ENCODE results near the gene CSTPP1.

- TF ChIP-seq CTCF (IDR thresholded peaks at IDR 0.05) (no peak), POLR2A (IDR thresholded peaks at IDR 0.05) (no peak)
Measured at GRCh38 chr11:47099918-47100315, 163.4 kb downstream of the CSTPP1 start.
